Measurements from ENCODE around the gene RBM19.

- no peak for TF ChIP-seq CTCF (IDR thresholded peaks at IDR 0.05)
- no peak for TF ChIP-seq POLR2A (IDR thresholded peaks at IDR 0.05)
These were observed 31.9 kb downstream of the RBM19 start for GRCh38 chr12:113934060-113934814.

Data from lower leg skin (tissue), 3 donors.